ENCODE data around the gene GPR162. TPM values are rescaled to one million over a fixed set of nuclear protein-coding genes. Genes with fewer than 3 reads are reported as not detected.

GPR162 gene
- total and polyA plus RNA-seq, 2 donors from 2014 or later = 5.0 to 9.8 TPM

DNA sequence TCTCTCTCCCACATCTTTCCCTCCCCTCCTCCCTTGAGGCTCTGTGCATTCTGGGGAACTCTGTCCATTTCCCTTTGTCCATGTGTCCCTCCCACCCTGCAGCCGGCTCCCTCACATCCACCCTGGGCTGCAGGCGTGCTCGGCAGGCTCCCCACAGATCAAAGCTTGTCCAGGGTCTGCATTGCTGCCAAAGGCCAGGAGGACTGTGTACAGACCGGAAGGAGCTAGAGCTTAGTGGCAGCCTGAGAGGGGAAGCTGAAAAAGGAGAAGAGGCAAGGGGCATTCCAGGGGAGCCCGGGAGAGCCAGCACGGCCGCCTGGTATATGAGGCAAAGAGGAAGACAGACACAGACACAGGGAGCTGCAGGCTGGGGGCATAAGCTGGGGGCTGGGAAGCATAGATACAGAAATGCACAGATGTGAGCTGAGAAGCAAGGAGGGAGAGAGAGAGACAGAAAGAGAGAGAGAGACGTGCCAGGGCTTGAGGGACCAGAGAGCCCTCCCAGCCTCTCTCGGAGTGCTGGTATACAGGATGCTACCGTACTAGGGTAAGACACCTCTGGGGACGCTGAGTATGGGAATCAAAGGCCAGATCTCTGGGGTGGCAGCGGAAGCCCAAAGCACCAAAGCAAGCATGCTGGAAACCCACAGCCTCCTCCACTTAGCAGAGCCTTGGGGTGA, 29.0 kb upstream of the GPR162 start:
- H3K4me3 ChIP-seq (ENCODE audit: low read length in 3 of 3) = peak overlapping the region in 1 of 3 donors; percentile 30
- no peaks in the 10 kb centered on the region for H3K27me3 ChIP-seq (ENCODE audit: control insufficient read depth, insufficient read depth, low read length)
- TF ChIP-seq, protein P1, sequence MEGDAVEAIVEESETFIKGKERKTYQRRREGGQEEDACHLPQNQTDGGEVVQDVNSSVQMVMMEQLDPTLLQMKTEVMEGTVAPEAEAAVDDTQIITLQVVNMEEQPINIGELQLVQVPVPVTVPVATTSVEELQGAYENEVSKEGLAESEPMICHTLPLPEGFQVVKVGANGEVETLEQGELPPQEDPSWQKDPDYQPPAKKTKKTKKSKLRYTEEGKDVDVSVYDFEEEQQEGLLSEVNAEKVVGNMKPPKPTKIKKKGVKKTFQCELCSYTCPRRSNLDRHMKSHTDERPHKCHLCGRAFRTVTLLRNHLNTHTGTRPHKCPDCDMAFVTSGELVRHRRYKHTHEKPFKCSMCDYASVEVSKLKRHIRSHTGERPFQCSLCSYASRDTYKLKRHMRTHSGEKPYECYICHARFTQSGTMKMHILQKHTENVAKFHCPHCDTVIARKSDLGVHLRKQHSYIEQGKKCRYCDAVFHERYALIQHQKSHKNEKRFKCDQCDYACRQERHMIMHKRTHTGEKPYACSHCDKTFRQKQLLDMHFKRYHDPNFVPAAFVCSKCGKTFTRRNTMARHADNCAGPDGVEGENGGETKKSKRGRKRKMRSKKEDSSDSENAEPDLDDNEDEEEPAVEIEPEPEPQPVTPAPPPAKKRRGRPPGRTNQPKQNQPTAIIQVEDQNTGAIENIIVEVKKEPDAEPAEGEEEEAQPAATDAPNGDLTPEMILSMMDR (IDR thresholded peaks at IDR 0.05; ENCODE audit: borderline replicate concordance, extremely low read depth, insufficient read depth) = no peak
- peaks cover 0 to 4% (median 0%) of the 10 kb centered on the region in 3 donors for H3K4me1 ChIP-seq (ENCODE audit: control insufficient read depth in 2 of 3, insufficient read depth in 2 of 3, low read depth in 1 of 3, low read length in 3 of 3)
- DNase-seq (peak in 4 of 5 donors; percentile 65 to 82 (median 68)), FAIRE-seq (no peak)
- no peak overlapping the region for H3K9ac ChIP-seq (ENCODE audit: low read length in 3 of 3)
- intact Hi-C loops (cut with DNase I) = no loop called here
- H3K36me3 ChIP-seq (ENCODE audit: control insufficient read depth in 2 of 3, insufficient read depth in 3 of 3, low read length in 3 of 3) = no peaks in the 10 kb centered on the region
- H3K27ac ChIP-seq (ENCODE audit: low read depth in 2 of 2, low read length in 2 of 2) = no peak overlapping the region
- H3K9me3 ChIP-seq (ENCODE audit: control insufficient read depth in 2 of 3, insufficient read depth in 1 of 3, low read length in 3 of 3) = no peaks in the 10 kb centered on the region

DNA sequence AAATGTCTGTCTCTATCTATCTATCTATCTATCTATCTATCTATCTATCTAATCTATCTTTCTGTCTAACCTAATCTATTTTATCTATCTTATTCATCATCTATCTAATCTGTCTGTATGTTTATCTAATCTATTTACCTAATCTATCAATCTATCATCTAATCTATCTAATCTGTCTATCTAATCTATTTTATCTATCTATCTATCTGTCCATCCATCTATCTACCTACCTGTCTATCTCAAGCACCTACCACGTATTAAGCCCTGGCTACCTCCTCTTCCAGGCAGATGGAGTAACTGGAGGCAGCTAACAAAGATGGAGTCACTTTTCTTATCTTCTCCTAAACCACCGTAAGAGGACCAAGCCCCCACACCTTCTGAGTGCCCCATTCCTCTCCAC, 26.5 kb upstream of the GPR162 start:
- intact Hi-C loops (cut with DNase I) = no loop called here
- Histone ChIP-seq H3K27me3 (ENCODE audit: control insufficient read depth, insufficient read depth, low read length) (no peaks in the 10 kb centered on the region), H3K9ac (ENCODE audit: low read length in 3 of 3) (no peak overlapping the region), H3K9me3 (ENCODE audit: control insufficient read depth in 2 of 3, insufficient read depth in 1 of 3, low read length in 3 of 3) (no peaks in the 10 kb centered on the region), H3K36me3 (ENCODE audit: control insufficient read depth in 2 of 3, insufficient read depth in 3 of 3, low read length in 3 of 3) (no peaks in the 10 kb centered on the region), H3K4me1 (ENCODE audit: control insufficient read depth in 2 of 3, insufficient read depth in 2 of 3, low read depth in 1 of 3, low read length in 3 of 3) (no peaks in the 10 kb centered on the region), H3K27ac (ENCODE audit: low read depth in 2 of 2, low read length in 2 of 2) (no peak overlapping the region), H3K4me3 (ENCODE audit: low read length in 3 of 3) (no peak overlapping the region)
- FAIRE-seq (no peak), DNase-seq (no peak)
- TF ChIP-seq, protein P1 (IDR thresholded peaks at IDR 0.05; ENCODE audit: borderline replicate concordance, extremely low read depth, insufficient read depth) = no peak

DNA sequence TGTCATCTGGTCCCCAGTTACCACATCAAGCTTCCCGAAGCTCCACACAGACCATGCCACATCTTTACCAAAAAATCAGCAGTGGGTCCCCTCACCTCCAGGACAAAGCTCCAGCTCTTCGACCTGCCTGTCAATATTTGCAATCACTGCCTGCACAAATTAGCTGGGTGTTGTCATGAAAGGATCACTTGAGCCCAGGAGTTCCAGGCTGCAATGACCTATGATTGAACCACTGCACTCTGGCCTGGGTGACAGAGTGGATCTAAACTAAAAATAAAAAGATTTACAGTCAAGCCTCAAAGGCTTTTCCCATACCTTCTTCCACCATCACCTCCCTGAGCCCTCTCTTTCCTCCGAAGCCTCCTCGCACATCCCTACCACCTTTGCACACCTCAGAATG, 25.0 kb upstream of the GPR162 start:
- Histone ChIP-seq H3K9ac (ENCODE audit: low read length in 3 of 3) (no peak overlapping the region), H3K9me3 (ENCODE audit: control insufficient read depth in 2 of 3, insufficient read depth in 1 of 3, low read length in 3 of 3) (no peaks in the 10 kb centered on the region), H3K4me3 (ENCODE audit: low read length in 3 of 3) (no peak overlapping the region), H3K27ac (ENCODE audit: low read depth in 2 of 2, low read length in 2 of 2) (no peak overlapping the region), H3K27me3 (ENCODE audit: control insufficient read depth, insufficient read depth, low read length) (no peaks in the 10 kb centered on the region), H3K36me3 (ENCODE audit: control insufficient read depth in 2 of 3, insufficient read depth in 3 of 3, low read length in 3 of 3) (no peaks in the 10 kb centered on the region), H3K4me1 (ENCODE audit: control insufficient read depth in 2 of 3, insufficient read depth in 2 of 3, low read depth in 1 of 3, low read length in 3 of 3) (no peaks in the 10 kb centered on the region)
- no peak for DNase-seq
- TF ChIP-seq, protein P1 (IDR thresholded peaks at IDR 0.05; ENCODE audit: borderline replicate concordance, extremely low read depth, insufficient read depth) = no peak
- FAIRE-seq = no peak
- intact Hi-C loops (cut with DNase I) = no loop called here

DNA sequence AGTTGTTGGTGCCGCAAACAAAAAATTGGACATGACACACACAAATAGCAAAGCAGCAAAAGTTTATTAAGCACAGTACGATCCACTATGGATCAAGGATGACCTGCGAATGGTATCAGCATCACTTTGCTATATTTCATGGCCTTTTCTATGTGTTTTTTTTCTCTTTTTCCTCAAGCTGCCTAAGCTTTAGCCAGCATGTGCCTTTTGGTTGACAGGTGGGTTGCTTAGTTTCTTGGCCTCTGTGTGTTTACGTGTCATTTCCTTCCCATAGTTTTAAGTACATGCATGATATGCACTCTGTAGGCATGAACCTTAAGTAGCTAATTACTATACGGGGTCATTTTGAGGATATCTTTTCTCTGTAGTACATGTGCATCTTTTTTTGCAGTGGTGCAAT, 22.5 kb upstream of the GPR162 start:
- Histone ChIP-seq H3K4me3 (ENCODE audit: low read length in 3 of 3) (no peak overlapping the region), H3K27ac (ENCODE audit: low read depth in 2 of 2, low read length in 2 of 2) (no peak overlapping the region), H3K9me3 (ENCODE audit: control insufficient read depth in 2 of 3, insufficient read depth in 1 of 3, low read length in 3 of 3) (no peaks in the 10 kb centered on the region), H3K4me1 (ENCODE audit: control insufficient read depth in 2 of 3, insufficient read depth in 2 of 3, low read depth in 1 of 3, low read length in 3 of 3) (no peaks in the 10 kb centered on the region), H3K9ac (ENCODE audit: low read length in 3 of 3) (no peak overlapping the region), H3K36me3 (ENCODE audit: control insufficient read depth in 2 of 3, insufficient read depth in 3 of 3, low read length in 3 of 3) (no peaks in the 10 kb centered on the region), H3K27me3 (ENCODE audit: control insufficient read depth, insufficient read depth, low read length) (no peaks in the 10 kb centered on the region)
- no peak for FAIRE-seq
- intact Hi-C loops (cut with DNase I) = no loop called here
- TF ChIP-seq, protein P1 (IDR thresholded peaks at IDR 0.05; ENCODE audit: borderline replicate concordance, extremely low read depth, insufficient read depth) = no peak
- DNase-seq = no peak

All from kidney (tissue), 14 donors.